Astrocyte of the cerebellum (primary cell): Measurements from ENCODE around the gene TXK.

Experiments
- DNase-seq: peaks from one replicate; pipeline ENCODE4 v3.0.0-alpha.2; 2011; ENCODE audit warnings: low read depth
- H3K4me3 ChIP-seq: 2 replicates; pipeline ENCODE4 v1.5.1; 2011; ENCODE audit warnings: mild to moderate bottlenecking, low read depth, low read length, moderate library complexity
- CTCF ChIP-seq: IDR thresholded peaks from 2 replicates; pipeline ENCODE4 v1.5.1; 2012; ENCODE audit warnings: low read length, low read depth, moderate library complexity, mild to moderate bottlenecking; ENCODE audit errors: missing control alignments
- in situ Hi-C: cut with HindIII; loops from 2 replicates; pipeline ENCODE4 v1.10.0; 2017; ENCODE audit warnings: low sequenced_read_pairs

Gene TXK

GRCh38 chr4:48044298-48044697, 89.8 kb downstream of the TXK start:
- no peak for TF ChIP-seq CTCF
- in situ Hi-C loops, result no loop called here
- H3K4me3 ChIP-seq, result no peak overlapping the region
- no peak for DNase-seq

GRCh38 chr4:48043504-48043903, 90.5 kb downstream of the TXK start:
- TF ChIP-seq CTCF, result no peak
- in situ Hi-C loops, result no loop called here
- DNase-seq, result no peak
- H3K4me3 ChIP-seq, result no peak overlapping the region

DNA sequence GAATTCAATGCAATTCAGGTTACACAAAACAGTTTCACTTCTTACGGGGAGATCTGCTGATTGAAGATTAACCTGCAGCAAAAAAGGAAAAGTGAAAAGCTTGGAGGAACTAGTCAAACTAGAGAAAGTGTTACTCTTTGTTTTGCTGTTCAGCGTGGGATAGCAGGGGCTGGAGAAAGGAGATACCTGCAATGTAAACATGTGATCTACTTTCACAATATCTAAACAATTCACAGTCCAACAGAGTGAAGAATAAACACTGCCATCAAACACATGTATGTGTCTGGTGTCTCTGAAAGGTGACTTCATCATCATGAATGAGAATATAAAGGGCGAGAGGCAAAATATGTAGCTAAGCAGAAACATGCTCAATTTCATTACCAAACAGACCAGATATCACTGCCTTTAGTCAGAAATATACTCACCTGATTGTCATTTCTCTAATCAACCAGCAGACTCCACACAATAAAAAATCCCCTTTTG, 91.0 kb downstream of the TXK start:
- DNase-seq, result no peak

GRCh38 chr4:48041535-48042137, 92.4 kb downstream of the TXK start:
- no peak for TF ChIP-seq CTCF
- in situ Hi-C loops, result no loop called here
- no peak for DNase-seq
- H3K4me3 ChIP-seq, result no peak overlapping the region

More for the DNA sequence above, 91.0 kb downstream of the TXK start:
- in situ Hi-C loops, result no loop called here
- TF ChIP-seq CTCF, result no peak
- no peak overlapping the region for H3K4me3 ChIP-seq

DNA sequence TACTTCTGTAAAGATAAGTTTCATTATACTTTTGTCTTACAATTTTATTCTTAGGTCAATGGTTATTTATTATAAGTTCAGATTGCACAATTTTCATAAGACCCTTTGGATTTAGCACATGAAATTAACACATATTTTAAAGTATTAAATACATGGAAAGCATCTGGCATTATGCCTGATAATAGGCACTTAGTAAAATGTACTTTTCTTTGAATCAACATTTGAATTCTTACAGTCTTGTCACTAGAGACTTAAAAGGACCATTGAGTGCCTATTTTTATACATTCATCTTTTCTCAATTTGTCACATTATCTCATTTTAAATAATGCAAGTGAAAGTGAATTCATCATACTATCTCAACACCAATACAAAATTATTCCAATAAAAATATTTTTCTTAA, 94.5 kb downstream of the TXK start:
- DNase-seq, result no peak
- TF ChIP-seq CTCF, result no peak
- in situ Hi-C loops, result no loop called here

DNA sequence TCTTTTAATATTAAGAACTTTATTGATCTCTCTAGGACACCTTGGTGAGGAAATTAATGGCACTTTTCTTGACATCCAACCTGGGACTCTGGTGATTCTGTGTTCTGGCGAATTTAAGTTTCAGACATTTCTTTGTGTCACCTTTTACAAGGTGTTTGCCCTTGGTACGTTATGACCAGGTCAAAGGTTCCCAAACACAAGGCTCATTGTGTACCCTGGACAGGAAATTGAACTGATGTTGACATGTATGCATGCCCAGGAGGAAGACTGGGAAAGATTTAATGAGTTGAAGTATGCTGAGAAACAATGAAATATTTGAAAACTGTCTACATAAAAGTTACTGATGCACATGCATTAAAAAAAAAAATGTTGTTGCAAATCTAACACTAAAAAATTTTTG, 95.4 kb downstream of the TXK start:
- no peak for DNase-seq
- H3K4me3 ChIP-seq, result no peak overlapping the region
- in situ Hi-C loops, result no loop called here
- no peak for TF ChIP-seq CTCF

More for the DNA sequence above, 94.5 kb downstream of the TXK start:
- no peak overlapping the region for H3K4me3 ChIP-seq
